ENCODE results near the gene FAM47E. TPM values are rescaled to one million over a fixed set of nuclear protein-coding genes. Genes with fewer than 3 reads are reported as not detected.
A peak's percentile ranks its signal among the peaks of the same experiment; 100 is the strongest.

Gene FAM47E
- total RNA-seq, 1 donor from 2014 or later: 2.4 TPM

DNA sequence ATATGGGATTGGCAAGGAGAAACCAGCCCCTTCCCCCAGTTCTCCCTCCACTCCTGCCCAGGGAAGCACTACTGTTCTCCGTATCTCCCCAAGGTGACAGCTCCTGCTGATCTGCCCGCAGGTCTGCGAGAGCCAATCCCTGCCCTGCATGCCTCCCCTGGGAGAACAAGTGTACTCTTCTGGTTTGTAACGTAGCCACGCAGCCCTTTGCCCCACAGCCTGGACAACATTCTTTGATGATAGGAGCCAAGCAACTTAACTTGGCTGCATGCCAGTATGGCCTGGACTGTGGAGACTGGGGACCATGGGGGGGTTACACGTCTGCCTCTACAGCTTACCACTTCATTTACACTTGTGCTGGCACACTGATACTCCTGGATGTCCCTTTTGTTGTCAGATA lies 57.0 kb downstream of the FAM47E start:
- DNase-seq (ENCODE audit: missing footprints) (peak; percentile 78), ATAC-seq (peak; percentile 71)
- intact Hi-C loops (cut with DNase I): loop anchor here (5.0 to 10.0 kb wide), 2 partner anchors 96 to 116 kb away; partner anchors contain the start of genes CCDC158 and SCARB2

DNA sequence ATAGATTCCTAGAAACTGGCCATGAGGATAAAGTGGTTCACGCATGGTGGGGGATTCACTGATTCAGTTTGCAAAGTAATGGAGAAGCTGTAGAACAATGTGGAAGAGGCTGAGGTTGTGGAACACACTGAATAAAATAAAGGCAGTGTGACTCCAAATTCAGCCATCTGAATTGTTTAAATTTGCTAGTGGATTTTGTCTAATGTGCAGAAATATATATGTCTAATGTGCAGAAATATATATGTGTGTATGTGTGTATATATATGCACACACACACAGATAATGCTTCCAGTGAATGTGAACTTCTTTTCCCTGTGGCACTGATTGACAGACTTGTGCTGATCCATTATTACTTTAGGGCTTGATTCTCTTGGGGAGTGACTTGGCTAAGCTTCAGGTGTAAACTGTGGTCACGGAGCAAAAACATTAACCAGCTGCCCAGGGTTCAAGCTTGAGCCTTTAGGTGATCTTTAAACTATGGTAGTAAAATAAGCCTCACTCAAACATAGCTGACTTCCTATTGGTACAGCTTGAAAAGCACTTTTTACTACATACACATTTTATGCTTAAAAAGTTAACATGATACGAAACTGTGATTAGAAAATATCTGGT lies 58.5 kb downstream of the FAM47E start:
- DNase-seq (ENCODE audit: missing footprints) (no peak), ATAC-seq (no peak)
- intact Hi-C loops (cut with DNase I): loop anchor here (5.0 to 10.0 kb wide), 2 partner anchors 98 to 115 kb away; partner anchors contain the start of genes CCDC158 and SCARB2

DNA sequence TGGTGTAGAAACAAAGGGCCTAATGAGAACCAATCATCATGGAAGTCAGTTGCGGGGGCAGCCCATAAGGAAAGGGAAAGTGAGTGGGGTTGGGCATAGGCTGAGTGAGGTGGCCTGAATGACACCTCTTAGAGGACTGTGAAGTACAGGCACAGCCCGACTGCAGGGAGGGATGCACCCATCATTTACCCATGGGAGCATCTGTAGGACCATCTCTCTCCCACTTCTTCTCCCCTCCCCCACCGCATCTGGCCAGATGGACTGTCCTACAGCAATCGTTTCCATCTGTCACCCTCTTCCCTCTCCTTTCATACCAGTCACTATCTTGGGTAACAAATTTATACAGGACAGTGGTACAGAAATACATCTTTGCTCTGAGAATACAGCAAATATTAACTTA lies 59.2 kb downstream of the FAM47E start:
- no peak for DNase-seq (ENCODE audit: missing footprints)
- intact Hi-C loops (cut with DNase I): no loop called here
- ATAC-seq: no peak

DNA sequence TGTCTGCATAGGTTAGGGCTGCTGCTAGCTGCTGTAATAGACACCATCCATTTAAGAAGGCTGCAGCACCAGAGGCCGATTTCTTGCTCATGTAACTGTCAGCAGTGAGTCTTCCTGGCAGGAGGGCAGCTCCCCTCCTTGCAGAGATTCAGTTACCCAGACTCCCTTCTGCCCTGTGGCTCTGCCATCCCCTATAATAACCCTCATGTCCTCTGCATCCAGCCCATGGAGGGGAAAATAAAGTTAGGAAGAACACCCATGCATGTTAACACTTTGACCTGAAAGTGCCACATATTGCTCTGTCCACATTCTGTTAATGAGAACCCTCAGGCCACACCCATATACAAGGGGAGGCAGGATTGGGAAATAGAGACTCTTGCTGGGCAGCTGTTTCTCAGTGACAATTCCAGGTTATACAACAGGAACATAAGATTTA lies 60.4 kb downstream of the FAM47E start:
- intact Hi-C loops (cut with DNase I): no loop called here
- DNase-seq (ENCODE audit: missing footprints) (no peak), ATAC-seq (no peak)

DNA sequence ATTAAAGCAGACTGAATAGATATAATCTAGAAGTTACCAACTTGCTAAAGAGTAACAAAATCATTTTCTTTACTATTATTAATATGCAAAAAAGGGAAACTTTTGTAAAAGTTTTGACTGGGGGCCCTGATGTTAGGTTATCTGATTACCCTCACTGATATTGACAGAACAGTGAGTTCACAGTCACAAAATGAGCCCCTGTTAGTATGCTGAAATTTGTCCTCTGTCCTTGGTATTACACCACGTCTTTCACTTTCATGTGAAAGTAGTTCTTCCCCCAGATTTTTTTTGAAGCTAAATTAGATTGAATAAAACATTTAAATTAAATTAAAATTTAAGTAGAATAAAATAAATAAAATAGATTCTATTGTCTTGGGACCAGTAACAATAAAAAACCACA lies 60.9 kb downstream of the FAM47E start:
- no peak for ATAC-seq
- intact Hi-C loops (cut with DNase I): no loop called here
- DNase-seq (ENCODE audit: missing footprints): no peak

DNA sequence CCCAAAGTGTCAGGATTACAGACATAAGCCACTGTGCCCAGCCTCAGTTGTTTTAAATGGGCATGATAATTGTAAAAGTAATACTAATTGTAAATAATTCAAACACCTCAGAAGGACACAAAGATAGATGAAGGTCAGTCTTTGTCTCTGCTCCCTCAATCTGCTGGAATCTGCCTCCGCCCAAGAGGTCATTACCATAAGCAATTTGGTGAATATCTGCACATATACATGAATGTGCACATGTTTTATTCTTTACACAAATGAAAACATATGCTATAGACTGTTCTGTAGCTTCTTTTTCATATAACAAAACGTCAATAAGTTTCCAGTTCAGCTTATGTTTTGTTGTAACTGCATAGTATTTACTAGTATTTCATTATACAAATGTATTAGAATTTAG lies 62.0 kb downstream of the FAM47E start:
- DNase-seq (ENCODE audit: missing footprints) (no peak), ATAC-seq (no peak)
- intact Hi-C loops (cut with DNase I): no loop called here

DNA sequence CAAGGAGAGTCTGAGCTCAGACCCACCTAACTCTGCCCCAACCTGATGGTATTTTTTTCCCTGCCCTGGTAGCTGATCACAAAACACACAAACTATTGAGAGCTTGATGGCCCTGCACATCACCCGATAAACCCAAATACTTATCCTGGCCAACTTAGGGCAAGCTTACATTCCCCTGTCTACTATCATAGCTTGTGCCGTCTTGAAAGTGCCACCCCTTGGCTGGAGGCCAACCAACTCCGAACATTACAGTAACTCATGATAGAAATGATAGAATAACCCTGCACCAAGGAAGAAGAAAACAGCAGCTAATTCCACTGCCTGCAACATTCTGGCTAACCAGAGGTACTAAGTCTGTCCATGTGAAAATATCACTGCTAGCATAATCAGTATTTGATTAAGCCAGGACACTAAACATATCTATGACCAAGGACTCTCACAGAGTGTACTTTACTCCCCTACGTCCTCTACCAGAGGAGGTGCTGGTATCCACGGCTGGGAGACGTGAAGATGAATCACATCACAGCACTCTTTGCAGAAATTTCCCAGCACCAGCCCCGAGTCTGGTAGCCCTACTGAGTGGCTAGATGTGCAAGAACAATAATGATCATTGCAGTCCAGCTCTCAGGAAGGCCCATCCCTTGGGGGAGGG lies 63.9 kb downstream of the FAM47E start:
- no peak for DNase-seq (ENCODE audit: missing footprints)
- intact Hi-C loops (cut with DNase I): no loop called here

DNA sequence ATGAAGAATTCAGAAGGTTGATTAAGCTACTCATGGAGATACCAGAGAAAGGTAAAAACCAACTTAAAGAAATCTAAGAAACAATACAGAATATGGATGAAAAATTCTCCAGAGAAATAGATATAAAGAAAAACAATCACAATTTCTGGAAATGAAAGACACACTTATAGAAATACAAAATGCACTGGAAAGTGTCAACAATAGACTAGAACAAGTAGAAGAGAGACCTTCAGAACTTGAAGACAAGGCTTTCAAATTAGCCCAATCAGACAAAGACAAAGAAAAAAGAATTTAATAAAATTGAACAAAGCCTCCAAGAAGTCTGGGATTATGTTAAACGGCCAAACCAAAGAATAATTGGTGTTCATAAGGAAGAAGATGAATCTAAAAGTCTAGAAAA lies 64.6 kb downstream of the FAM47E start:
- no peak for ATAC-seq
- no peak for DNase-seq (ENCODE audit: missing footprints)
- intact Hi-C loops (cut with DNase I): no loop called here

More for the DNA sequence above, 63.9 kb downstream of the FAM47E start:
- ATAC-seq: peak; percentile 13

DNA sequence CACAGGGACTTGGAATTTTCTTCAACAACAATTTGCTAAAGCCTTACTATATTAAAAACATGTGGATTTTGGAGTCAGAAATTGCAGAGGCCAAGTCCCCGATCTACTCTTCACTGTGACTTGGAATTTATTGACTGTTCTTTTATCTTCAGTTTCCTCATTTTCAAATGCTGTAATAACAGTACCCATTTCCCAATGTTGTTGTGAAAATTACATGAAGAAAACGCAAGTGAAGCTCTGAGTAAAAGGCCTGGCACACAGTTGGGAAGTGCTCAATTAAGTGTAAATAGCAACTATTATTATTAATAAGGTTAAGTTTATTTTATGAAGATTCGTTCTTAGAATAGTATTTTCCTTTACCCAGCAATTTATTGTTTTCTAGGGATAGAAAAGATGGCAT lies 70.7 kb downstream of the FAM47E start:
- ATAC-seq (no peak), DNase-seq (ENCODE audit: missing footprints) (no peak)
- intact Hi-C loops (cut with DNase I): no loop called here

DNA sequence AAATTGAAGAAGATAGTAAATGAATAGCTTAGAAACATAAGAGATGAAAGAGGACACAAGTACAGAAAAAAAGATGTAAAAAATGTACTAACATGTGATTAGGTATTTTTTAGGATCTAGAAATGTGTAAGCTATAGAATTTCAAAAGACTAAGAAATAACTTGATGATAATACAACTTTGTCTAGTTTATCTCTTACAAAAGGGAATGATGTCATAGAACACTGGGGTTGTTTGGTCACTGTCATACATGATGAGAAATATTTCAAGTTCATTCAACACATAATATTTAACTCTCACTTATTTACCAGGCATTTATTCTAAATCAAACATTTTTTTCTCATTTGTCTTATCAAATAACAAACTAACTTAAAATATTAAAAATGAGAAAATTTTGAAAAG lies 73.6 kb downstream of the FAM47E start:
- intact Hi-C loops (cut with DNase I): no loop called here
- no peak for DNase-seq (ENCODE audit: missing footprints)

DNA sequence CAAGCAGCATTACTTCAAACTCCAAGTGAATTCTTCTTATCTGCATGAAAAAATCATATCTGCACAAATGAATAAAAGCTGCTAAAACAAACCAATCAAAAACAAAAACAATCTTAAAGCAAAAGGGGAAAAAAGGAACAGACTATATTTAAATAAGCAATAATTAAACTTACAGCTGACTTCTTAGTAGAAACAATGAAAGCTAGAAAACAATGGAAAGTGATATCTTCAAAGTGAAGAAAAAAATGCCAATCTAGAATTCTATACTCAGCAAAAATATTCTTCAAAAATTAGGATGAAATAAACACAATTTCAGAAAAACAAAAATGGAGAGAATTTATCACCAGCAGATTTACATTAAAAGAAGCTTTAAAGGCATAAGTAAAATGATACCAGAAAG lies 75.0 kb downstream of the FAM47E start:
- intact Hi-C loops (cut with DNase I): no loop called here
- ATAC-seq (no peak), DNase-seq (ENCODE audit: missing footprints) (no peak)

More for the DNA sequence above, 73.6 kb downstream of the FAM47E start:
- no peak for ATAC-seq

Other genes starting within 250 kb of the FAM47E start
- gene CXCL9, start 244.2 kb upstream of the FAM47E start, total RNA-seq: 0.35 TPM
- not detected for gene CXCL10, start 228.2 kb upstream of the FAM47E start, total RNA-seq
- gene CXCL11, start 215.7 kb upstream of the FAM47E start, total RNA-seq: not detected
- 136 TPM for gene ART3, start 177.0 kb upstream of the FAM47E start, total RNA-seq
- 21.6 TPM for gene NUP54, start 103.3 kb upstream of the FAM47E start, total RNA-seq
- 102 TPM for gene SCARB2, start 37.9 kb upstream of the FAM47E start, total RNA-seq
- 29.4 TPM for gene STBD1, start 55.0 kb downstream of the FAM47E start, total RNA-seq
- gene CCDC158, start 169.4 kb downstream of the FAM47E start, total RNA-seq: 0.16 TPM
- gene SHROOM3, start 183.5 kb downstream of the FAM47E start, total RNA-seq: 15.2 TPM